MG63 (cell line): ENCODE results near the gene COL6A5. TPM values are rescaled to one million over a fixed set of nuclear protein-coding genes. Genes with fewer than 3 reads are reported as not detected.
"Not testable (repeated sequence)": the region's sequence is repeated elsewhere in the genome, so short reads cannot be mapped to it uniquely, and the experiment has no call there.

Source experiments
- DNase-seq: peaks from one replicate; pipeline ENCODE4 v3.0.0-alpha.2; 2020
- H3K27me3 ChIP-seq: fragments of 250-450 bp; sonication (Bioruptor Pico); 2 replicates; pipeline ENCODE4 v1.5.1; 2020; ENCODE audit warnings: mild to moderate bottlenecking, moderate library complexity
- H3K36me3 ChIP-seq: fragments of 250-450 bp; sonication (Bioruptor Pico); 2 replicates; pipeline ENCODE4 v1.5.1; 2020; ENCODE audit warnings: mild to moderate bottlenecking, moderate library complexity
- H3K4me3 ChIP-seq: fragments of 250-450 bp; sonication (Bioruptor Pico); 2 replicates; pipeline ENCODE4 v1.5.1; 2020; ENCODE audit warnings: mild to moderate bottlenecking, moderate library complexity
- H3K9me3 ChIP-seq: fragments of 250-450 bp; sonication (Bioruptor Pico); 2 replicates; pipeline ENCODE4 v1.5.1; 2020; ENCODE audit warnings: mild to moderate bottlenecking, moderate library complexity
- total RNA-seq: library from RNA; depleted of rRNA; stranded (reverse); fragments of >200 nt; shearing (Covaris generic); gene quantifications from 2 replicates; pipeline ENCODE4 v1.2.3, GENCODE V29; 2014; ENCODE audit warnings: low replicate concordance

The COL6A5 gene
- total RNA-seq, 1 experiment from 2014 or later = not detected

DNA sequence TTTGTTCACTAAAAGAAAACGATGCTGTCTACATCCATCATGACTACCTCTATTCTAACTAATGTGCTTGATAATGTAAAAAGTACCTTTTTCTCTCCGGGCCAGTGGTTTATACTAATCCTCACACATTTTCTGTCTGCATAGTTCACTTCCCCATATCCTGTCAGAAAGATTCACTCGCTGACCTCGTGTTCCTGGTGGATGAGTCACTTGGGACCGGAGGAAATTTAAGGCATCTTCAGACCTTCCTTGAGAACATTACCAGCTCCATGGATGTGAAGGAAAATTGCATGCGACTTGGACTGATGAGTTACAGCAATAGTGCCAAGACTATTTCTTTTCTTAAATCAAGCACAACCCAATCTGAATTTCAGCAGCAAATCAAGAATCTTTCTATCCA lies 33.8 kb downstream of the COL6A5 start:
- Histone ChIP-seq H3K9me3 (no peaks in the 10 kb centered on the region), H3K27me3 (peaks cover 7% of the 10 kb centered on the region; the same call in 1 of the 2 replicates), H3K36me3 (no peaks in the 10 kb centered on the region), H3K4me3 (no peak overlapping the region)
- no peak for DNase-seq

DNA sequence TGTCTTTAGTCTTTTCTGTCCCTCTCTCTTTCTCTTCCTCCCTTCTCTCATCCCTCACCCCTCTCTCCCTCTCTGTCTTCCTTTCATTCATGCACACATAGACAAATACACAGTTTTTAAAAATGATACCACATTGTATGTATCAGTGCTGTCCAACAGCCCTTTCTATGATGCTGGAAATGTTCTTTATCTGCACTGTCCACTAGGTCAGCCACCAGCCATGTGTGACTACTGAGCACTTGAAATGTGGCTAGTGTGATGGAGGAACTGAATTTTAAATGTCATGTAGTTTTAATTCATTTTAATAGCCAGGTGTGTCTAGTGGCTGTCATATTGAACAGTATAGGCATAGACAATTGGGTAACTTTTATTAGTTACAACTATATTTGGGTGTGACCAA lies 34.9 kb downstream of the COL6A5 start:
- Histone ChIP-seq H3K9me3 (no peaks in the 10 kb centered on the region), H3K27me3 (peaks cover 7% of the 10 kb centered on the region; the same call in 1 of the 2 replicates), H3K36me3 (no peaks in the 10 kb centered on the region), H3K4me3 (no peak overlapping the region)
- DNase-seq = no peak

DNA sequence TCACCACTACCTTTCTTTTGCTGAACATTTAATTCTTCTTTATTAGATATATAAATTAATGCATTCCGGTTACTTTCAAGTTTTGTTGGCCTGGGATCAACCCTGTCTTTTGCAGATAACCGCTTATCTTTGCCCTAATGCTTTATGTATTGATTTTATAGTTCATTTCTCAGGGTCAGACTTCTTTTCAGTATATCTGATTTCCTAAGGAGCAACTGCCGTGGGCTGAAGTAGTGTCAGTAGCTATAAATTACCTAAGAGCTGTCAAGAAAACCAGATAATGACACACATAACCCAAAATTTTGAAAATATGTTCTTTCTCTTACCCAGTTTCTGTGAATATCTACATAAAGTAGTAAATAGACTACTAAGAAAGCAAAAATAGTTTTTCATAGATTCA lies 38.0 kb downstream of the COL6A5 start:
- Histone ChIP-seq H3K4me3 (no peak overlapping the region), H3K9me3 (no peaks in the 10 kb centered on the region), H3K36me3 (no peaks in the 10 kb centered on the region), H3K27me3 (peaks cover 7% of the 10 kb centered on the region; the same call in 1 of the 2 replicates)
- DNase-seq = no peak

DNA sequence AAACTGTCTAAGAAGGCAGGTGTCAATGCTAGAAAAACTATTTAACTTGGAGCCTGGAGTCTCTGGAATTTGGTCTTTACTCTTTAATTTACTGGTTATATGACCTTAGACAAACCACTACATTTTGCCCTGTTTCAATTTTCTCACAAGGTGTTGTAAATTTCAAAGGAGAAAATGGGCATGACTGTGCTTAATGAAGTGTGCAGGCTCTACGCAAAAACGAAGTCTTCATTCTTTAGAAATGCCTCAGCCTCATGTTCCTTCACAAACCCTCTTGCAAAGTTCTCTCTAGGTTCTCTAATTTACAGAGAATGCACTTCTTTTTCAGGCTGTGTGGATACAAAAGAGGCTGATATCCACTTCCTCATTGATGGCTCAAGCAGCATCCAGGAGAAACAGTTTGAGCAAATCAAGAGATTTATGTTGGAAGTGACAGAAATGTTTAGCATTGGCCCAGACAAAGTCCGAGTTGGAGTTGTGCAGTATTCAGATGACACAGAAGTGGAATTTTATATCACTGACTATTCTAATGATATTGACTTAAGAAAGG lies 39.1 kb downstream of the COL6A5 start:
- Histone ChIP-seq H3K36me3 (no peaks in the 10 kb centered on the region), H3K4me3 (no peak overlapping the region), H3K27me3 (peaks cover 5% of the 10 kb centered on the region; the same call in 1 of the 2 replicates), H3K9me3 (no peaks in the 10 kb centered on the region)
- DNase-seq = no peak

DNA sequence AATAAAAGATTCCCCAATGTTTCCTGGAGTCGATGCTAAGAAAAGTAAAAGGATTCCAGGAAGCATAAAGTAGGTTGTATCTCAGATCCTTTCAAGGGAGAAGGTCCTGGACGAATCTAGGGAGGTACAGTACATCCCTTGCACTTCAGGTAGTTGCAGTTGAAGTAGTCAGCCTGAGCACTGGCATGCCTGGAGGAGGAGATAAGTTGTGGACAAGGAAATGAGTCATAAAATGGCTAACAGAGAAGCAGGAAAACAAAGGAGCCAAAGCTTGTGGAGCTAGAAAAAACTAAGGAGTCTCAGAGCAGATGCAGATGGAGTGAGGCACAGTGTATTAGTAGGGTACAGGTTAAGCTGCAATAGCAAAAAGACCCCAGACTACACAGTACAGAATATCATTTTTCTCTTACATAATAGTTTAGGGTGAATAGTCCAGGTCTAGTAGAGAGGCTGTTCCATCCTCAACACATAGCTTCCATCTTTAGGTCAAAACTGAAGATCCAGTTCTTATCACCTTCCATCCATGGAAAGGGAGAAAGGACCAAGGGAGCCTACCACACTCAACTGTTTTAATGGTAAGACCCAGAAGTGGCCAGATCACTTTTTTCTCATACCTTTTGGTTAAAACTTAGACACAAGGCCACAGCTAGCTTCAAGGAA lies 41.3 kb downstream of the COL6A5 start:
- Histone ChIP-seq H3K36me3 (no peaks in the 10 kb centered on the region), H3K9me3 (no peaks in the 10 kb centered on the region), H3K27me3 (no peaks in the 10 kb centered on the region; the same call in 1 of the 2 replicates), H3K4me3 (no peak overlapping the region)
- no peak for DNase-seq

DNA sequence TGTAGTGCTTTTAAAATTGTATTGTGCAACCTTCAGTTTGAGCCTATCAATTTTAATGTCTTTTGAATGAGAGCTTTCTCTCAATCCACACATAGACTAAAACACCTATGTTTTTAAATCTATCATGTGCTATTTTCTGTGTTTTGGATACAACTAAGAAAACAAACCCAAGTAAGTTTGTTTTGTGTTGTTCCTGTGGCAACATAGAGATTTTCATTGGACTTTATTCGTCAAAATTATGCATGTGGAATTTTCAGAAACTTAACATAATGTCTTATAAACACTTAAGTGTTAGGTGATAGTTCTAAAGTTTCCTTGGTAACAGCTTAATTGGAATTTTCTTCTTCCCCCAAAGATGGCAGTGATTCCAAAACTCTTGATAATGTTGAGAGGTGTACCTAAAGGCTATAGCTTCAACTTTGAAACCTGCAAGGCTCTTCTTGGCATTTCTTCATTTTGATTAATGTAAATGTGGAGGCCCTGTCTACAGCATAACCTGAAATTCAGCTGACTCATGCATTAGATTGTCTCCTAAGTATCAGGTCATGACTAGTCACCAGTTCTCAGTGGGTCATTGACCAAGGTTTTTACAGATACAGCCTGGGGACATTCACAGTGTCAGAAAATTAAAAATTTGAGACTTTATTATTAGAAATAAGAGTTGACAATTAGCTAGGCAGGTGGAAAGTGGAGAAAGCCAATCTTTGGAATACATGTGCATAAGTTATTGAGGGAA lies 44.4 kb downstream of the COL6A5 start:
- Histone ChIP-seq H3K27me3 (peaks cover 2% of the 10 kb centered on the region; the same call in 1 of the 2 replicates), H3K9me3 (no peaks in the 10 kb centered on the region), H3K4me3 (no peak overlapping the region), H3K36me3 (no peaks in the 10 kb centered on the region)
- DNase-seq = no peak

DNA sequence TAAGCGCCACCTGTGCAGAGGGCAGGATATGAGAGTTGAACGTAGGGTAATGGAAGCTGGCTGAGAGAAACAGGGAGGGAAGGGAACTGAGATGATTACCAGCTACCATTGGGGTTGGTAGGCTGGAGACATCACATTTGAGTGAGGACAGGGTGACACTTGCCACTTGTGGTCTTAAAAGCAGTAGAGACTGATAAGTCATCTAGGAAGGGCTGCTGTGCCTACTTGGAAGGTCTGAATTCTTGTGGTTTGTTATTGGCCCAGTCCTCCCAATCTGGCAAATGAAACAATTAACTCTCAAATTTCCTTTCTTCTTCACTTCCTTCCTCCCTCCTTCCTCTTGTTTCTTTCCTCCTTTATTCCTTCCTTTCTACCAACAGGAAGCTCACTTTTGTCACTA lies 46.8 kb downstream of the COL6A5 start:
- DNase-seq = no peak
- Histone ChIP-seq H3K4me3 (no peak overlapping the region), H3K27me3 (peaks cover 6% of the 10 kb centered on the region), H3K36me3 (no peaks in the 10 kb centered on the region), H3K9me3 (no peaks in the 10 kb centered on the region)

DNA sequence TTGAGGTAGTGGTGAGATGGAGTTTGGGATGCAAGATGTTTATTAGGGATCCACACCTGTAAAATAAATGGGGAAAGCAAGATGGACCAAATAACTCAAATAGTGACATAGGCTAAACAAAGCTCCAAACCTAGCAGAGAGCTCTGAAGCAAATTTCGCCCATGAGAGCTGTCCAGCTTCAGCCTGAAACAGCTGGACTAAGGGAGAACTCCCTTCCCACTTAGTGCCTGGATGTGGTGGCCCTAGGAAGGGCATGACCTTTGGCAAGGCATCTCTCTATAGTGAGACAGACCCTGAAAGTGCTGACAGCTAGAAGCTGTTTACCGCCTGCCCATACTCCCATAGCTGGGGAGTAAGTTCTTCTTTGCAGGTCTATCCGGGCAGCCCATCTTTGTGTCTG lies 48.1 kb downstream of the COL6A5 start:
- no peaks in the 10 kb centered on the region for H3K9me3 ChIP-seq
- H3K27me3 ChIP-seq = peaks cover 6% of the 10 kb centered on the region
- no peak overlapping the region for H3K4me3 ChIP-seq
- no peaks in the 10 kb centered on the region for H3K36me3 ChIP-seq
- DNase-seq = no peak

DNA sequence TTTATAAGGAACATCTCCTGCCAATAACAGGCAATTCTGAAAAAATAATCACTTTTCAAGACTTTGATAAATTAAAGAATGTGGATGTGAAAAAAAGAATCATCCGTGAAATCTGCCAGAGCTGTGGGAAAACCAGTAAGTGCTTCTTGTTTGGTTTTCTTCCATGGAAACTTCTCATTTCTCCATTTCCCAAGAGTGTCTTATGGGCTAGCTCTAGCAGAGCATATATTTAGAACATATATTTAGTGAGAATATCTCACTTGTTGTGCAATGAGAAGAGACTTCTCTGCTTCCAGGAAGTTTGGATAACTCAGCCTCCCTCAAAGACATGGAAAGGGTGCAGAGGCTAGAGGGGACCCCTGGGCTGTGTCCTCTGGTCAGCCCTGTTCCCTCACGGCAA lies 49.9 kb downstream of the COL6A5 start:
- no peak overlapping the region for H3K4me3 ChIP-seq
- H3K27me3 ChIP-seq = peaks cover 6% of the 10 kb centered on the region
- H3K36me3 ChIP-seq = no peaks in the 10 kb centered on the region
- DNase-seq = no peak
- H3K9me3 ChIP-seq = no peaks in the 10 kb centered on the region

DNA sequence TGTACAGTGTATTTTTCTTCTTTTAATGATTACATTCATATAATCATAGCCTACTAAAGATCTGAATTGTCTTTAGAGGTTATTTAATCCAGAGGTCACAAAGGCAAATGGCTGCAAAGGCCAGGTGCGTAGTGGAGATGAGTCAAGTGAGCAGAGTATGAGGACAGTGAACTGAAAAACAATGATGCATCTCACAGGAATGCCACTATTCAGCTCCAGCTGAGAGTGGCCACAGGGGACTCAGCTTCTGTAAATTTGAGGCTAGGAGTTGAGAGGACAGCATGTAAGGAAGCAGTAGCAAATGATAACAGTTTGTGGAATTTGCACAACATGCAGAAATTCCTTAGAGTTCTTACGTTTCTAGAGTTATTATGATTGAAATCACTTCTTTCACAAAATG lies 50.4 kb downstream of the COL6A5 start:
- no peak overlapping the region for H3K4me3 ChIP-seq
- H3K9me3 ChIP-seq = no peaks in the 10 kb centered on the region
- peaks cover 6% of the 10 kb centered on the region for H3K27me3 ChIP-seq
- no peaks in the 10 kb centered on the region for H3K36me3 ChIP-seq
- no peak for DNase-seq

DNA sequence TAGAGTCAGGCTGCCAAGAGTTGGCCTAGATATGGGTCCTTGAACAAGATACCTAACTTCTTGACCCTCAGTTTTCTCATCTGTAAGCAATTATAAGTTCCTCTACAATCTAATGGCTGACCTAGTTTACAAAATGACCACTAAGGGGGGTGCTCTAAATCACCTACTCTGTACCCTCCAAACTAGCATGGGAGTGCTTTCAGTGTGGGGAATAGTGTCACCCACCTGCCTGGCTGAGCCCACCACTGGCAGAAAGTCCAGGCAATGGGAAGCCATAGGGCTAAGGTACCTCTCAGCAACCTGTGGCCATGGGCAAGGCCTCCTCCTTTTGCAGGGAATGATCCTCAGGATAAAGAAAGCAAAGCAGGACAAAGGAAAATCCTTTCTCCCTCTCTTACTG lies 58.9 kb downstream of the COL6A5 start:
- H3K27me3 ChIP-seq = peaks cover 10% of the 10 kb centered on the region; the same call in 1 of the 2 replicates
- no peak for DNase-seq
- H3K4me3 ChIP-seq = no peak overlapping the region
- H3K36me3 ChIP-seq = no peaks in the 10 kb centered on the region
- no peaks in the 10 kb centered on the region; the same call in 1 of the 2 replicates for H3K9me3 ChIP-seq

DNA sequence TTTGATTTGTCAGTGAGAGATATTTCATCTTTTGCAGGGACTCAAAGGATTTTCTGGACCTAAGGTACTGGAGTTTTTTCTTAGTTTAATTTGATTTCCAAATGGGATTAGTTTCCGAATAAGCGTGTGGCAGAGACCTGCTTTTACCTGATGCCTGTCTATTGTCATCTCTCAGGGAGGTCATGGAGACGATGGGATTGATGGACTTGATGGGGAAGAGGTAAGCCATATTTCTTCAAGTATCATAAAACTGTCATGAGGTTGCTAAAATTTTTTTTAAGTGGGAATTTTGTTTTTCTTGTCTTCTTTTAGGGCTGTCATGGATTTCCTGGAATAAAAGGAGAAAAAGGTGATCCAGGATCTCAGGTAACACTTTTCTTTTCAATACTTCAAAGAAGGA lies 60.5 kb downstream of the COL6A5 start:
- H3K4me3 ChIP-seq = no peak overlapping the region
- H3K36me3 ChIP-seq = no peaks in the 10 kb centered on the region
- H3K9me3 ChIP-seq = no peaks in the 10 kb centered on the region; the same call in 1 of the 2 replicates
- no peak for DNase-seq
- H3K27me3 ChIP-seq = peaks cover 11% of the 10 kb centered on the region; the same call in 1 of the 2 replicates

DNA sequence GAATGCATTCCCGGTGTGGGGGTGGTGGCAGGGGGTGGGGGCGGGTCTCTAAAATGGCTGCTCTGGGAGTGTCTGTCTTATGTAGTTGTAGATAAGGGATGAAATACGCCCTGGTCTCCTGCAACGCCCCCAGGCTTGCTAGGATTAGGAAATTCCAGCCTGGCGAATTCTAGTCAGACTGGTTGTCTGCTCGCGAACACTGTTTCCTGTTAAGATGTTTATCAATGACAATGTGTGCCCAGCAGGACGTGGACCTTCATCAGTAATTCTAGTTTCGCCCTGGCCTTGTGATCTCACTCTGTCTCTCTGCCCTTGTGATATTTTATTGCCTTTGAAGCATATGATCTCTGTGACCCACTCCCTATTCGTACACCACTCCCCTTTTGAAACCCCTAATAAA lies 62.8 kb downstream of the COL6A5 start:
- H3K4me3 ChIP-seq, H3K9me3 ChIP-seq, H3K36me3 ChIP-seq, DNase-seq: not testable (repeated sequence)
- peaks cover 11% of the 10 kb centered on the region; the same call in 1 of the 2 replicates for H3K27me3 ChIP-seq

DNA sequence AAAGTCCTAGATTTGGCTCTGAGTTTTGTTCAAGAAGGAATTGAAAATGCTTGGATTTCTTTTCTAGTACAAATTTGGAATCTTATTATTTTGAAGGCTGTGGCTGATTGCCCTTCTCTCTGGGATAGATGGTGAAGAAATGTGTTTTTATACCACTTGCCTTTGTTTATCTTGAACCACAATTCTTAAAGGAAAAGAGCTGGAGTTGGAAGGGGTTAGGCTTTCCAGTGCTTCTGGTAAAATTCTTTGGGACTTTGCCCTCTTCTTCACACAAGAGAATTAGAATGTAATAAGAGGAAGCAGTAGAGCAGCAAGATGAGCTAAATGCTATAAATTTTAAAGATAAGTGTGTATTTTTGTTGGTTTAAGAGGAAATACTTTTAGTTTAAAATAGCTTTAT lies 65.8 kb downstream of the COL6A5 start:
- DNase-seq = no peak
- Histone ChIP-seq H3K27me3 (peaks cover 9% of the 10 kb centered on the region), H3K4me3 (no peak overlapping the region), H3K36me3 (no peaks in the 10 kb centered on the region), H3K9me3 (no peaks in the 10 kb centered on the region; the same call in 1 of the 2 replicates)

DNA sequence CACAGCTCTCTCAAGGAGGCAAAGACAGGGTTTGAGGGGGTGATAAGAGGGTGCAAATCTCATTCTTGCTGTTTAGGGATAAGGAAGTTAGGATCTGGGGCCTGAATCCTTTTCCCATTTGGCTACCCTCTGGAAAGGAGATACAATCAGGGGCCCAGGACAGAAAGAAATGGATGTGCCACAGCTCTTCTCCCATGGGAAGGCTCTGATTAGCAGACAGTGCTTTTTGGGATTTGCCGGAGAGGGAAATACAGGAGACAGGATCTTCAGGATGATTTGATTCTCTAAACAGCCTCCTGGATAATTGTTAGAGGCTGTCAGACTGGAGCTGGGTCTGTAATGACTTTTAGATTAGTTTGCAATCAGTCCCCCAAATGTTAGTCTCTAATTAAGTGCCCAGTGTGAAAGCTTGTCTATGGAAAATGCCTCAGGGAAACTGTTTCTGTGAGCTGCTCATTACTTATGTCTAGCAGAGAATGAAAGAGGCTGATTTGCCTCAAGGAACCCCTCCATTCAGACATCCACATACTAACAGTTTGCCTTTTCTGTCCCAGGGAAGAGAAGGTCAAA lies 67.6 kb downstream of the COL6A5 start:
- Histone ChIP-seq H3K36me3 (no peaks in the 10 kb centered on the region), H3K27me3 (peaks cover 17% of the 10 kb centered on the region), H3K9me3 (no peaks in the 10 kb centered on the region; the same call in 1 of the 2 replicates), H3K4me3 (no peak overlapping the region)
- DNase-seq = no peak

DNA sequence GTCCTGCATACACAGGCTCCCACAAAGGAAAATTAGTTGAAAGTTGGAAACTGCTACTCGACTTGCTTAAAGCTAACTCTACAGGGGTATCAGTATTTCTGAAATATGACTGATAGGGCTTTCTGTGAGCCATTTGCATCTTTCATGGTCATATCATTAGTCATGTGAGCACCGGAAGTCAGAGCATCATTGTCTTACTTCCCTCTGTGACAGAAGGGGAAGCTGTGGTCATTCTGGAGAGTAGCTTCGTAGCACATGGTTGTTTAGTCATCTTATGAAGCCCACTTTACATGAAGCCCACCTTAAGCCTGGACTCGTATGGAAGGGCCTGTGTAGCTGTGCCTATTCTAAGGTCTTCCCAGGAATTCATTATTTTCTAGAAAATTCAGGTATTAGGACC lies 69.0 kb downstream of the COL6A5 start:
- H3K27me3 ChIP-seq = peaks cover 17% of the 10 kb centered on the region
- no peaks in the 10 kb centered on the region for H3K36me3 ChIP-seq
- no peak overlapping the region for H3K4me3 ChIP-seq
- no peak for DNase-seq
- no peaks in the 10 kb centered on the region; the same call in 1 of the 2 replicates for H3K9me3 ChIP-seq

DNA sequence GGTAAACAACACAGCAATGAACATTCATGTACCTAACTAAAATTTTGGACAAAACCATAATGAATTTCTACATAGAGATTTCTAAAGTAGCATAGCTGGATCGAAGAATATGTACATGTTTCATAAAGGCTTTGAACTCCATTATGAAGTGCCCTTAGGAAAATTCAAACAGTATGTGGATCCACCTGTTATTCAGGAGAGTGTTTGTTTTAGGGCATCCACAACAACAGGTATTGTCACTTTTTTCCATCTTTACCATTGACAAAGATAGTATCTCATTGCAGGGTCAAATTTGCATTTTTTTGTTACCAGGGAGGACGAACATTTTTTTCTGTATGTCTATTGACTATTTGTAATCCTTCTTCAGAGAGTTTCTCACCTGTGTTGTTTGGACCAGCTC lies 75.0 kb downstream of the COL6A5 start:
- Histone ChIP-seq H3K4me3 (no peak overlapping the region), H3K36me3 (no peaks in the 10 kb centered on the region), H3K27me3 (peaks cover 45% of the 10 kb centered on the region), H3K9me3 (no peaks in the 10 kb centered on the region)
- no peak for DNase-seq
